Colon (tissue), 2 donors: ENCODE data around the gene LRG1.
"Not testable (repeated sequence)": the region's sequence is repeated elsewhere in the genome, so short reads cannot be mapped to it uniquely, and the experiment has no call there.

Experiments used
- FAIRE-seq: peaks from 2 replicates; lab custom pipeline; 2012; peaks lifted over from hg19 to GRCh38; lab: Jason Lieb, UNC
- donor health status: control.
- donor health status: control.

The LRG1 gene

DNA sequence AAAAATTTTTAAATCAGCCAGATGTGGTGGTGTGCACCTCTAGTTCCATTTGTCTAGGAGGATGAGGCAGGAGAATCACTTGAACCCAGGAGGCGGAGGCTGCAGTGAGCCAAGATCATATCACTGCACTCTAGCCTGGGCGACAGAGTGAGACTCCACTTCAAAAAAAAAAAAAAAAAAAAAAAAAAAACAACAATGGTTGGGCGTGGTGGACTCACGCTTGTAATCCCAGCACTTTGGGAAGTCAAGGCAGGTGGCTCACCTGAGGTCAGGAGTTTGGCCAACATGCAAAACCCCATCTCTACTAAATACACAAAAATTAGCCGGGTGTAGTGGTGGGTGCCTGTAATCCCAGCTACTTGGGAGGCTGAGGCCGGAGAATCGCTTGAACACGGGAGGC is 12.5 kb downstream of the LRG1 start:
- FAIRE-seq: not testable (repeated sequence)

DNA sequence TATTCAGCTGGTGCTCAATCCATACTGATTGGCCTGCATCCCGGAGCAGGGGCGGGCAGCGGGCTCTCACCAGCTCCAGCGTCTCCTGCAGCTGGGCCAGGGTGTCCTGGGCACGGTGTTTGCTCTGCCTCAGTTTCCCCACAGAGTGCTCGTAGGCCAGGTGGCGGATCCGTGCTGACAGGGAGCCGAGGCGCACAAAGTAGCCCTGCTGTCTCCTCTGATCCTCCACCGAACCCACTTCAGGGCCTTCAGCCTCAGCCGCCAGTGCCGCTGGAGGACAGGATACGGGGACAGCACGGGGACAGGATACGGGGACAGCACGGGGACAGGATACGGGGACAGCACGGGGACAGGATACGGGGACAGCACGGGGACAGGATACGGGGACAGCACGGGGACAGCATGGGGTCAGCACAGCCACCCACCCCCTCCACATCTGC is 14.3 kb downstream of the LRG1 start:
- FAIRE-seq: no peak

DNA sequence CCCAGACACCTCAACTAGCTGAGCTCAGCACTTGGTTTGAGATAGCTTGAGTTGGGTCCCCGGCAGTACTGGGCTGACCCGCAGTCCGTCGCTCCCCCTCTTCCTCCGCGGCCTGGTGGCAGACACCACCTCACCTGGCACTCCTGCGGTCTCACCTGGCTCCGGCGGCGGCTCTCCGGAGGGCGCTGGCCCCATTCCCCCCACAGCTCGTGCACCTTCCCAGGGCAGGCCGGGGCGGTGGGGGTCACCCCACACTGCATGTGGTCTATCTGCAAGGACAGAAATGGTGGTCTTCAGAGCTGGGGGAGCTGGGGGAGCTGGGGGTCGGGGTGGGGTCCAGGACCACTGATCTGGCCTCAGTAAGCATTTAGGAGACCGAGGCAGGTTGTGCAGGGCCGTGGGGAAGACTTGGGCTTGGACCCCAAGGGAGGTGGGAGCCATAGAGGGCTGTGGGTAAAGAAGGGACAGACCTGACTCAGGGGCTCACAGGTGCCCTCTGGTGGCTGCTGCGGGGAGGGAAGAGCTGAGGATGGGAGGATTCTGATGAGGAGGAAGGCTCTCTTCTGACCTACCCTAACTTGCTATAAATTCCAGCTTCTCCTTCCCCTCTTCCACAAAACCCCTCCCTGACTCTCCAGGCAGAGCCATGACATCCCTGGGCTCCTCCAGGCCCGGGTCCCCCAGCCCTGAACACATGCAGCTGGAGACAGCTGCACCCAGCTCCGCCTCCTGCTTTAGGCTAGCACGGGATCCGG is 14.9 kb downstream of the LRG1 start:
- FAIRE-seq: no peak

DNA sequence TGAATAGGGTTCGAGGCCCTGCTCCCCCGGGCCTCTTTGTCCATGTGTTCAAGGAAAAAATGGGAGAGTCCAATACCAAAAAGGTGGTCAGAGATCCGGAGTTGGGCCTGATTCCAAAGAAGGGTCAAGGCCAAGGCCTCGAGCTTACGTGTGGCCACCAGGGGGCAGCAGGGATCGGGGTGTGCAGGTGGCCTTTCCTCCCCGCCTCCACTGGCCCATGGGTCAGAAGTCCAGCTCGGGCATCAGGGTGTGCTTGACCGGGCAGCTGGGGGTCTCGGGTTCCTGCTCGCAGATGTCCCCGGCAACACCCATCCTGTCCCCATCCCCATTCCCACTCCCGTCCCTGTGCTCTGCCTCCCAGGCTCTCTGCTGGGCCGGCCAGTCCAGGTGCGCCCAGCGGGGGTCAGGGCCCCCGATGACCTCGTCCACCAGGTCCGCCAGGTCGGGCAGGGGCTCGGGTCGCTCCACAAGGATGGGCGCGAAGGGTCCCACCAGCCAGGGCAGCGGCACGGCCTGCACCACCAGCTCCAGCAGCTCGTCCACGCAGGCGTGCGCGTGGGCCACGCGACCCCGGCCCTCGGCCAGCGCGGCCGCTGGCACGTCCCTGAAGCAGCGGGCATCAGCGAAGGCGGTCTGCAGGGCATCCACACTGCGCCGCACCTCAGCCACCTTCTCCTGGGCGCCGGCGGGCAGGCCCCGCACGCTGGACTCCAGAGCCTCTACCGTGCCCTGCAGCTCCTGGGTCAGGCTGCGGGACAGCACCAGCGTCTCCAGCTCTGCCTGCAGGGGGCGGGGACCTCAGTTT is 16.3 kb downstream of the LRG1 start:
- no peak for FAIRE-seq

DNA sequence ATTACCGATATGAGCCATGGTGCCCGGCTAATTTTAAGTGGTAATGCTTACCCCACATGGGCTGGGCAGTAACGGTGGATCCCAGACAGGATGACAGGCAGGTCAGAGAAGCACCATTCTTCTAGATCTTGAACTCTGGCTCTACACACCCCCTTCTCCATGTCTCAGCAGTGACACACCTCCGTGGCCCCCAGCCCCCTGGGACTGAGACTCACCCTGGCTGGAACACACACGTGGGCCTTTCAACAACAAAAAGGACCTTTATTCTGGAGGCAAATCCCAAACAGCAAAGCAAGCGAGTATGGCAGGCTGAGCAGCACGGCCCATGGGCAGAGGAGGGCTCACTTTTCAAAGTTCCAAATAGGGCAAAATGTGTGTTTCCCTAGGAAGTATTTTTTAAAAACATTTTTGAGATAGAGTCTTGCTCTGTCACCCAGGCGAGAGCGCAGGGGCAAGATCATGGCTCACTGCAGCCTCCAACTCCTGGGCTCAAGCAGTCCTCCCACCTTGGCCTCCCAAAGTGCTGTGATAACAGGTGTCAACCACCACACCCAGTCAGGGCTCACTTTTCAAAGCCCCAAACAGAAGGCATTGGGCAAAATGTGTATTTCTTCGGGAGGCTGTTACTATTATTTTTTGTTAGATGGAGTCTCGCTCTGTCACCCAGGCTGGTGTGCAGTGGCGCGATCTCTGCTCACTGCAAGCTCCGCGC is 17.4 kb downstream of the LRG1 start:
- FAIRE-seq: no peak

DNA sequence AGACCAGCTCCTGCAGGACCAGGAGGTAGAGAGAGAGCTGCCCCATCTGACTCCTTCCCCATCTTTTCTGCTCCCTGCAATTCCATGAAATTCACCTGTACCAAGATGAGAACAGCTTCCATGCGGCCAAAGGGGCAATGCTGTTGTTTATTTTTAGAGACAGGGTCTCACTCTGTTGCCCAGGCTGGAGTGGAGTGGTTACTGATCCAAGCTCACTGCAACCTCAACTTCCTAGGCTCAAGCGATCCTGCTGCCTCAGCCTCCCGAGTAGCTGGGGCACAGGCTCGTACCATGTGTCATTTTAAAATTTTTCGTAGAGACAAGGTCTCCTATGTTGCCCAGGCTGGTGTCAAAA is 18.0 kb downstream of the LRG1 start:
- FAIRE-seq: no peak

DNA sequence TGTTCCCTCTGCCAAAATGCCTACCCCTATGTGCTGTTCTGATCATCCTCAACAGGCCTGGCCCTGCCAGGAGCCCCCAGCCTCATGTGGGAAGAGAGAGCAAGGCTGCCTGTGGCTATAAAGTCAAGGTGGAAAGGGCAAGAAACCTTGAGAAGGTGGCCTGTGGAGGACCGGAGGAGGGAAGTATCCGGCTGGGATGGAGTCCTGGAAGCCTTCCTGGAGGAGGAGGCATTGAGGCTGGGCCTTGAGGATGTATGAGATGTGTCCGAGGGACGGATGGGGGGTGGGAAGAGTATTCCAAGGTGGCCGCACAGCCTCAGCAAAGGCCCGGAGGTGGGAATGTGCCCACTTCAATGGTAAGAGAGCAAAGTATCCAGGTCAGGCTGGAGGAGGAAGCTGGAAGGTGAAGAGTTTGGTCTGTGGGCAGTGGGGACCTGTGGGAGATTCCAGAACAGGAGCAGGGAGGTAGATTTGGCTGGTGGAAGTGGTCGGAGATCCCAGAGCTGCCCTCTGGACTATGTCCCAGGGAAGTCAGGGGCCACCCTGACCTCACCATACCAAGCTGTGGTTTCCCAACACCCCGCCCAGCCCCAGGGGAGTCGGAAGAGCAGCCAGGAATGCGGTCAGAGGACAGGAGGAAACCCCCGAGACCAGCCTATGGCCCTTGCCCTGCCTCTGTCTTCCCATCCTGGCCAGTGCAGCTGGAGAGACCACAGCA is 18.5 kb downstream of the LRG1 start:
- no peak for FAIRE-seq

DNA sequence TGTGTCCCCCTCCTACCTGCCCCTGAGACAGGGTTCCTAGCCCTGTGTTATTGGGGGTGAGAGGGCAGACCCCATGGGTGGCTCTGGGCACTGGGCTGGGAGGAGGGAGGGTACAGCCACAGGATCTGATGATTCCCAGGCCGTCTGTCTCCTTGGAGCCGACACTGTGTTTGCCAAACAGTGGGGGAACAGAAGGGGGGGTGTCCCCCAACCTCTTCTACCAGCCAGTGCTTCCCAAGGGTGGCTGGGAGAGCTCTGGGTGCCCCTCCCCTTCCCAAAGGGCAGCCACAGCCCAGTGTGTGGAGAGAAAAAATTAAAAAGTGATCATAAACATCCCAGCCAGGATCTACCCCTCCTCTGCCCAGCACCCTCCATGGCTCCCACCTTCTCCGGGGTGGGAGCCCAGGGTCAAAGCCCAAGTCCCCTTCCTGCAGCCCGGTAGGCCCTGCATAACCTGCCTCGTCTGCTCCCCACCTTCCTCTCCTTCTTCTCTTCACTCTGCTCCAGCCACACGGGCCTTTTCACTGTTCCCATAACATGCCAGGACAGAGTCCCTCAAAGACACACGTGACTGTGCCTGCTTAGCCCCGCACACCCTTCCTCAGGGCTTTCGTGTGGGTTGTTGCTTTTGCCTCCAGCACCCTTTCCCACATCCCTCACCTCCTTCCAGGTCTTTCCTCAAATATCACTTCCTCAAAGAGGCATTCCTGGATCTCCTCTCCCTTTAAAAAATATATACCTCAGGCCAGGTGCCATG is 20.1 kb downstream of the LRG1 start:
- FAIRE-seq: no peak

DNA sequence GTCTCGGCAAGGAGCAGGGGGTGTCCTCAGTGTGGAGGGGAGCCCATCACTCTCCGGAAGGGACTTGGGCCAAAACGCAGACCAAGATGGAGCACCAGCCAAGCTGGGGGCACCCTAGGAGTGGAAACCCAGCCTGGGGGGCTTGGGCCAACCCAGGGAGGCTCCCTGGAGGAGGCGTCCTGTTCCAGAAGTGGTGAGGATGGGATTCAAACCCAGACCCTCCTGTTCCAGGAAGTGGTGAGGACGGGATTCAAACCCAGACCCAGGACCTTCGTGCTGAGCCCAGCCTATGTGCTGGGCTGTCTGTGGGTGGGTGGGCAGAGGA is 20.7 kb downstream of the LRG1 start:
- FAIRE-seq: no peak

DNA sequence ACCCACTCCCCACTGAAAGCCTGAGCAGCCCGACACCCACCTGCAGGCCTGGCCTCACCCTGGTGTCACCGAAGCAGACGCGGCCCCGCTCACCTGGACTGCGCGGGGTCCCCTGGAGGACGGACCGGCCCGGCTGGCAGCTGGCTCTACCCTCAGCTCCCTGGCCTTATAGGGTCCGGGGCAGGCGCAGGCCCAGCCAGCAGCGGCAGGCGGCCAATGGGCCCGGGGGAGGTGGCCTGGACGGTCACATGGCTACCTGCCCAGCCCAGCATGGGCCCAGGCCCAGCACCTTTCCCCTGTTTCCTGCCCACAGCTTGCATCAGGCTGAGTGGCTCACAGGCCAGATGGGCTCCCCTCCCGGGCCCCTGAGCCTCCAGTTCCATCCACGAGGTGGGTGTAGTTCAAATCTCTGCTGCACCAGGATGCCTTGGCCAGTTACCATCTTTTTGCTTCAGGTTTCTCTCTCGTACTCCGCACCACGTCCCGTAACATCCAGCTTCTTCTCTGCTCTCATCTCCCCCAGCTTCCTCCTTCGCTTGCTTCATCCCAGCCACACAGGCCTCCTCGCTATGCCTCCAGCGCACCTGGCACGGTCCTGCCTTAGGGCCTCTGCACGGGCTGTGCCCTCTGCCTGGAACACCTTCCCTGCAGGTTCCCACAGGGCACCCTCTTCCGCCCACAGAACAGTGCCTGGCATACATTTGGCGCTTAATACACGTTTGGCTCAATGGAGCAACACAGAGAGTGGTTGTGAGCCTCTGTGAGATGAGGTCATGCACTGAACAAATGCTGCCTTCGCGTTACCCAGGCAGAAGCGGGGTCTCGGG is 21.3 kb downstream of the LRG1 start, which contains the start of gene PLIN4:
TSS of gene PLIN4 (minus strand) at position 142 of the 827 bp plus-strand sequence. CDS start 214 bp downstream, outside the sequence.
- no peak for FAIRE-seq

DNA sequence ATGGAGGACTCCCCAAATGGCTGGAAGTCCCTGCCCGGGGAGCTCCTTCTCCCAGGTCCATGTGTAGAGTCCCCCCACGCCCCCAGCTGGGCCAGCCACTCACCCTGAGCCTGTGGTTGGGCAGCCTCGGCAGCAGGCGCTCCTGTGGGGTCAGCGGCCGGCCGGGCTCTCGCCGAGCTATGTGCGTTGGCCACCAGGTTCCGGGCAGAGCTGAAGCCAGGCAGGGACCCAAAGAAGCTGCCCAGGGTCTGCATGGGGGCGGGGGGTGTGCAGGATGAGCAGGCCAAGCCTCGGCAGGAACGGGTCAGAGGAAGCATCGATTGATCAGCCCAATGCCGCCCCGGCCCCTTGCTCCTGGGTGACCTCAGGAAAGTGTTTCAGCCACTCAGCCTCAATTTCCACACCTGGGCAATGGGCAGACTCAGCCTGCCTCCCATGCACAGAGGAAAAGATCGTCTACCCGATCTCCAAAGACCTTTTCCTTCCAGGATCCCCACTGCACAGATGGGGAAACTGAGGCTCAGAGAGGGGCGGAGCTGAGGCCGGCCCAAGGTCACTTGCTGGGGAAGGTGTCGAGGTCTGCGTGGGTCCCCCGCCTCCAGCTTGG is 22.3 kb downstream of the LRG1 start:
- FAIRE-seq: no peak

DNA sequence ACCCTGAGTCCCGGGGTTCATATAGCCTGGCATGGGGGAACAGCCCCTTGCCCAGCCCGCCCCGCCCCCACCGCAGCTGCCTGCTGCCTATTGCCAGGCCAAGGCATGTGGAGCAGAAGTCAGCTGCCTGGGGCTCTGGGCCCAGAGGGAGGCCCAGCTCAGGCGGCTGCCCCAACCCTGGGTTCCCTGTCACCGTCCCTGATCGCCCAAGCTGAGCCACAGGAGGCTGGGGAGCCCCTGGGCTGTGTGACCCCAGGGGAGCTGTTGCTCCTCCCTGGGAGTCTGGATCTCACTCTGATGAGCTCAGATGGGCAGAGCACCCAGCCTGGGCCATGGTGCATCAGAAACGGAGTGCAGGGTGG is 22.9 kb downstream of the LRG1 start:
- FAIRE-seq: no peak

DNA sequence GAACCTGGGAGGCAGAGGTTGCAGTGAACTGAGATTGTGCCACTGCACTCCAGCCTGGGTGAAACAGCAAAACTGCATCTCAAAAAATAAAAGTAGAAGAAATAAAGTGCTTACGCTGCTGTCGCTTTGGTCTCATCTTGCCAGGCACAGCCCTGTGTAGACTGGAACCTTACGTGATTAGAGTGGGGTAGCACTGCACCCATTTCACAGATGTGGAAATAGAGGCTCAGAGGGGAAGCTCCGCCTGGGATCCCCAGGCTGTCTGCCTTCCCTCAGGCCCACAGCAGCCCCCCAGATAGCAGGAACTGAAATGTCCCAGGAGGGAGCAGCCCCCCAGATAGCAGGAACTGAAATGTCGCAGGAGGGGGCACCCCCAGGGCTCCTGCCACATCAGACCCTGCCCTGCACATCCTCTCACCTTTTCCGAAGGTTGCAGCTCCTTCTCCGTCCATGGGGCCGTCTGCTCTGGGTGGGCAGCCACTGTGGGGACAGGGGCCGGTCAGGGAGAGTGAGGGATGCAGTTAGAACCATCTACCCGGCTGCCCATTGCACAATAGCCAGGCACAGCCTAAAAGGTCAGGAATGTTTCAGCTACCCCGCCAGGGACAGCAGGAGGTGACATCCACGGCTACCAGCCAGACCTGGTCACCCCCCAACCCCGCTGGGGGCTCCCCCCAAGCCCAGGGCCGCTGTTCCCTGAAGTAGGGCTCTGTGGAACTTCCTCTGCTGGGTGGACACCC is 23.5 kb downstream of the LRG1 start:
- no peak for FAIRE-seq

DNA sequence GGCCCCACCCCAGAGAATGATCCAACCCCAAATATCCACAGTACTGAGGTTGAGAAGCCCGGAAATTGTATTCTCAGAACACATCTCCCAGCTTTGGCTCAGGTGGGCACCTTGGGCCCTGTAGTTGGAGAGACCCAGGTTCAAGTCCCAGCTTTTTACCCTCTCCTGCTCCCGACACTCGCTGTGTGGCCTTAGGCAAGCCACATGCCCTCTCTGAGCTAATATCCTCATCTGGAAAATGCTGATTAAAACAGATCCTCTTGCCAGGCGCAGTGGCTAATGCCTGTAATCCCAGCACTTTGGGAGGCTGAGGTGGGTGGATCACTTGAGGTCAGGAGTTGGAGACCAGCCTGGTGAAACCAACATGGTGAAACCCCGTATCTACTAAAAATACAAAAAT is 24.1 kb downstream of the LRG1 start:
- no peak for FAIRE-seq

DNA sequence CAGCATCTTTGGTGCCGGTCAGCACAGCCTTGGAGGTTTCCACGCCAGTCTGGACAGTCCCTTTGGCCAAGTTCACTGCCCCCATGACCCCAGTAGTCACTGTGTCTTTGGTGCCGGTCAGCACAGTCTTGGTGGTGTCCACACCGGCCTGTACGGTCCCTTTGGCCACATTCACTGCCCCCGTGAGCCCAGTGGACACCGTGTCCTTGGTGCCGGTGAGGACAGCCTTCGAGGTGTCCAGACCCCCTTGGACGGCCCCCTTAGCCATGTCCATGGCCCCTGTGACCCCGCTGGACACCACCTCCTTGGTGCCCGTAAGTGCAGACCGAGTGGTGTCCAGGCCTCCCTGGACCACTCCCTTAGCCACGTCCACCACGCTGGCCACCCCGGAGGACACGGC is 26.6 kb downstream of the LRG1 start:
- FAIRE-seq: no peak

DNA sequence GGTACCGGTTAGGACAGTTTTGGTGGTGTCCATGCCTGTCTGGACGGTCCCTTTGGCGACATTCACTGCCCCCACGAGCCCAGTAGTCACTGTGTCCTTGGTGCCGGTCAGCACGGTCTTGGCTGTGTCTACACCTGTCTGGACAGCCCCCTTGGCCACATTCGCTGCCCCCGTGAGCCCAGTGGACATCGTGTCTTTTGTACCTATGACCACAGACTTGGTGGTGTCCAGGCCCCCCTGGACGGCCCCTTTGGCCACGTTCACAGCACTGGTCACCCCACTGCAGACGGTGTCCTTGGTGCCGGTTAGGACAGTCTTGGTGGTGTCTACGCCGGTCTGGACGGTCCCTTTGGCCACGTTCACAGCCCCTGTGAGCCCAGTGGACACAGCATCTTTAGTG is 27.8 kb downstream of the LRG1 start:
- no peak for FAIRE-seq

DNA sequence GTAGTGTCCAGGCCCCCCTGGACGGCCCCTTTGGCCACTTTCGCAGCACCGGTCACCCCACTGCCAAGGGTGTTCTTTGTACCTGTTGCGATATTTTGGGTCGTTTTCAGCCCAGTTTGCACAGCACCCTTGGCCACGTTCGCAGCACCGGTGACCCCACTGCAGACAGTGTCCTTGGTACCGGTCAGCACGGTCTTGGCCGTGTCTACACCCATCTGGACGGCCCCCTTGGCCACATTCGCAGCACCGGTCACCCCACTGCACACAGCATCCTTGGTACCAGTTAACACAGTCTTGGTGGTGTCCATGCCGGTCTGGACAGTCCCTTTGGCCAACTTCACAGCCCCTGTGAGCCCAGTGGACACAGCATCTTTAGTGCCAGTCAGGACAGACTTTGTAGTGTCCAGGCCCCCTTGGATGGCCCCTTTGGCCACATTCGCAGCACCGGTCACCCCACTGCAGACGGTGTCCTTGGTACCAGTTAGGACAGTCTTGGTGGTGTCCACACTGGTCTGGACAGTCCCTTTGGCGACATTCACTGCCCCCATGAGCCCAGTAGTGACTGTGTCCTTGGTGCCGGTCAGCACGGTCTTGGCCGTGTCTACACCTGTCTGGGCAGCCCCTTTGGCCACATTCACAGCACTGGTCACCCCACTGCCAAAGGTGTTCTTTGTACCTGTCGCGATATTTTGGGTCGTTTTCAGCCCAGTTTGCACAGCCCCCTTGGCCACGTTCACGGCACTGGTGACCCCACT is 28.4 kb downstream of the LRG1 start:
- no peak for FAIRE-seq

DNA sequence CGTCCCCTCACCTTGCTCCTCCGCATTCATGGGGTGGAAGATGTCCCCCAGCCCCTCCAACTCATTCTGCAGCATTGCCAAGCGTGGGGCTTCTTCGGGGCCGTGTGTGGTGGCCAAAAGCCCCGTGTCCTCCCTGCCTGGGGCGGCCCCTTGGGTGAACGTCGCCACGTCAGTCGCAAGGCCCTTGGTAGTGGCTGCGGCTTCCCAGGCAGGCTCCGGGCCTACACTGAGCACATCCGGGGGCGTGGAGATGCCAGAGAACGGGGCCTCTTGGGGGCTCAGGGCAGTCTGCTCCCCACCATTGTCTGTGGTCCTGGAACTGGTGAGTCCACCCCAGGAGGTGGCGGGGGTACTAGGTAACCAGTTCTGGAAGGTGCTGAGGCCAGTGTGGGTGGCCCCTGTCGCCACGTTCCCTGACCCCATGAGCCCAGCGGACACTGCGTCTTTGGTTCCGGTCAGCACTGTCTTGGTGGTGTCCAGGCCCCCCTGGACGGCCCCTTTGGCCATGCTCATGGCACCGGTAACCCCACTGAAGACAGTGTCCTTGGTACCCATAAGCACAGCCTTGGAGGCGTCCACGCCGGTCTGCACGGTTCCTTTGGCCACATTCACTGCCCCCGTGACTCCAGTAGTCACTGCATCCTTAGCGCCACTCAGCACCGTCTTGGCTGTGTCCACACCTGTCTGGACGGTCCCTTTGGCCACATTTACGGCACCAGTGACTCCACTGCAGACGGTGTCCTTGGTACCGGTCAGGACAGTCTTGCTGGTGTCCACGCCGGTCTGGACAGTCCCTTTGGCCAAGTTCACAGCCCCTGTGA is 29.2 kb downstream of the LRG1 start:
- no peak for FAIRE-seq
